HS-5 (cell line): ENCODE measurements around the gene HOXD9.

Experiments used
- DNase-seq: peaks from one replicate; pipeline ENCODE4 v3.0.0-alpha.2; 2012; ENCODE audit warnings: low read depth

Gene HOXD9

GRCh38 chr2:176124110-176124946 lies 1.8 kb downstream of the HOXD9 start:
- no peak for DNase-seq

DNA sequence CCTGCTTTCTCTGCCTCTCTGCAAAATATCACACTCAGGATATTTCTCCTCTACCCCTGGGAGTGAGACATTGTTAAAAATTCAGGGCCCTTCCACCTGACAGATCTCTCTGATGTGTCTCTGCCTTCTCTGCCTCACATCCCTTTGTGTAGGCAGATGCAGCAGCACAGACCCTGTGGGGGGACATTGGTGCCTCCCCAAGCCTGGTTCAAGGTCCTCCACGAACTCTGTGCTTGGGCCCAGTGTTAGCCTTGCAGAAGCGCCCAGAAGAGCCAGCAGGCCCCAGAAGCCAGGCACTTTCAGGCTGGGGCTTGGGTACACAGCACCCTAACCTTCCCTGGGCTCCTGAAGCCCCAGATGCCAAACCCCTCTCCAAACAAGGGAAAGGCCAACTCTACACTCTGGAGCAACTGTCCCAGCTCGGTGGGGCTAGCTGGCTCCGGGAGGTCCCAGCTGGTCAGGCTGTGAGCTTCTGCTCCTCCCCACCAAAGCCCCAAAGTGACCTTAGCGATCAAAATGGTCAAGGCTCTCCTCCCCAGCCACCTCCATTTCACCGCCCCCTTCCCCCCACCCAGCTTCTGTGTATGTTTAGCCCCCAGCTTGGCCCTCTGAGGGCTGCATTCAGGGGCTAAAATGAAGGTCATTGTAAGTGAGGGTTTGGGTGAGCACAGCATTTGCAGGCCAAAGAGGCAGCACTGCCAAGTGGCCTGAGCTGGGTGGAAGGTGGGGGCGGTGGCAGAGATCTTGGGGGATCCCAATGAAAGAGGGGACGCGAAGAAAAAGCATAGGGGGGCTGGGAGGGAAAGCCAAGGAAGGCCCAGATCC lies 2.6 kb downstream of the HOXD9 start:
- no peak for DNase-seq

- no peak for DNase-seq
These were observed 3.2 kb downstream of the HOXD9 start for GRCh38 chr2:176125772-176126054.

- DNase-seq: no peak
These were observed 4.6 kb downstream of the HOXD9 start for GRCh38 chr2:176126929-176127773.

- DNase-seq: no peak
These were observed 5.2 kb downstream of the HOXD9 start for GRCh38 chr2:176127774-176128072.

DNA sequence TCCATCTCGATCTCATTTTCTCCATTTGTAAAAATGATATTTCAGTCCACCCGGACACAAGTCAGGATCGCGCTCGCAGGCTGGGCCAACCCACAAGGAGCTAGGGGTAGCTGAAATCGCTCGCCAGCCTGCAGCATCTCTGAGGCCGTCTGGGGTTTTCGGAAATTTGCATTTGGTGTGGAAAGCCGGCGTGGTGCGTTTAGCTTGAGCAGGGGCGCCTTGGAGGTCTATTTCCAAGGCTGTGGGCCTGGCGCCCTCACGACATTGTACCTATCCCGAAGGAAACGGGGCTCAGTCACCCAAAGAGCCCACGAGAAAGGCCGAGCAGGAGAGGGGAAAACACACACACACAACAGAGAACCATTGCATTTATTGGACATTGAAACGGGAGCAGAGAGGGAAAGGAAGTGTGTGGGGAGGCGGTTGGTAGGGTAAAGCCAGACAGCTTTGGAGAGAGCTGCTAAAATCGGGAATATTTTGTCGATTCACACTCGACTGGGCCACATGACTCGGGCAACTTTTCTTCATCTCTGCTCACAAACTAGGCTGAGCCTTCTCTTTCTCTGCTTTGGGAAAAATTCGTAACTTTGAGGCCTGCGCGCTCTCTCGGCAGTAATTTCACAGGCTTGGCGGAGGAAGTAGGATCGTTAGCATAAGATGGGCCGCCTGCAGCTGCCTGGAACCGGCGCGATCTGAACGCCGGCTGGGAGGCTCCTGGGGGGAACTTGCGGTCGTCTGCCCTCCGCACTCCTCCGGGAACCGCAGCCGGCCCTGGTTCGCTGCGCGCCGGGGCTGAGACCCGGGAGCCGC lies 5.9 kb downstream of the HOXD9 start:
- no peak for DNase-seq

GRCh38 chr2:176128982-176129796 lies 6.7 kb downstream of the HOXD9 start, which contains the start of gene HOXD8:
Gene HOXD8, plus strand, starts transcription at chr2:176129705. Its CDS starts 662 bp downstream, at chr2:176130367.
- no peak for DNase-seq

GRCh38 chr2:176129813-176130146 lies 7.3 kb downstream of the HOXD9 start:
- no peak for DNase-seq

- no peak for DNase-seq
These were observed 7.8 kb downstream of the HOXD9 start for GRCh38 chr2:176130147-176130956.

GRCh38 chr2:176130957-176131847 lies 8.7 kb downstream of the HOXD9 start:
- DNase-seq: no peak

DNA sequence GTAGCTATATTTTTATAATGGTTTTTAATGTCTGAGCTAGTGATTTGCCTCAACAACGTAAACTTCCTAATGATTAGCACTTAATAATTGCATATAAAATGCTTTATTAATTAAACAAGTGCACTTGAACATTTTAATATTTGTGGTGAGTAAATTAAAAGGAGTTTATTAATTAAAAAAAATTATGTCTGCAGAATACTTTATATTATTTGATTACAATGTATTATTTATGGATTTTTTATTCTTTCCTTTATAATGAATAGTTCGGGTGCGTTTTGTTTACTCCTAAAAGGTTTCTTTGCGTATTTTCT lies 9.3 kb downstream of the HOXD9 start:
- DNase-seq: no peak

- DNase-seq: no peak
These were observed 10.0 kb downstream of the HOXD9 start for GRCh38 chr2:176132205-176133171.

DNA sequence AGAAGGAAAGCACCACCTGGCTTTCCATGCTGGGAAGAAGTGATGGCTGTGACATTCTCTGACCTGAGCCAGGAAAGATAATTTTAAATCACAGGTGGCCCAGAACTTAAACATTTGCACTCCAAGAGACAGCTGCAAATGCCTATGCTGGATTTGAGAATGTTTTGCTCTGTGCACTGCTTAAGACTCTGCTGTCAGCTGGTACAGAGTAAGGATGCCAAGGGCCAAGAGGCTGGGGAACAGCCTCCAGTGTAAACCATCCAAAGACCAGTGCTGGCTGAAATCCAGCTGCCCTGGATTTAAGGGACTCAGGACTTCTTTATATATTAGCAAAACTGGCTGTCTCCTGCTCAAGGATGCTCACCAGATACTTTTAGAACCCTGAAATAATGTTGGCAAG lies 10.9 kb downstream of the HOXD9 start:
- DNase-seq: no peak

GRCh38 chr2:176134035-176134434 lies 11.5 kb downstream of the HOXD9 start:
- DNase-seq: no peak

DNA sequence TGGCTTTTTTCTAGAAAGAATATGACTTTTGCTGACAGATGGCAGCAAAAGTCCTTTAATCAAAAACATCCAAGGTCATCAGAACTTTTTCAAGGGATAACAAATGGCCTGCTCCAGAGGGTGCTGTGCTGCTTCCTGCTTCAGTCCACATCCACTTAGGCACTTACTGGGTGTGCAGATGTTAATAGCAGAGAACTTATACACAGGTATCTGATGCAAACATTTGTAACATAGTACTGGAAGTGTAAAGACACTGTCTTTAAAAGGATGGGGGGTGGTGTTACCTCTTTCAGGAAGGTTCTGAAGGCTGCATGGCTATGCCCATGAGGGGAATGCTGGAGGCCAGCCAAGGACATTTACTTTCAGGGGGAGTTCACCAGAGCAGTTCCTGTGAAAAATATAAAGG lies 12.5 kb downstream of the HOXD9 start:
- DNase-seq: no peak

DNA sequence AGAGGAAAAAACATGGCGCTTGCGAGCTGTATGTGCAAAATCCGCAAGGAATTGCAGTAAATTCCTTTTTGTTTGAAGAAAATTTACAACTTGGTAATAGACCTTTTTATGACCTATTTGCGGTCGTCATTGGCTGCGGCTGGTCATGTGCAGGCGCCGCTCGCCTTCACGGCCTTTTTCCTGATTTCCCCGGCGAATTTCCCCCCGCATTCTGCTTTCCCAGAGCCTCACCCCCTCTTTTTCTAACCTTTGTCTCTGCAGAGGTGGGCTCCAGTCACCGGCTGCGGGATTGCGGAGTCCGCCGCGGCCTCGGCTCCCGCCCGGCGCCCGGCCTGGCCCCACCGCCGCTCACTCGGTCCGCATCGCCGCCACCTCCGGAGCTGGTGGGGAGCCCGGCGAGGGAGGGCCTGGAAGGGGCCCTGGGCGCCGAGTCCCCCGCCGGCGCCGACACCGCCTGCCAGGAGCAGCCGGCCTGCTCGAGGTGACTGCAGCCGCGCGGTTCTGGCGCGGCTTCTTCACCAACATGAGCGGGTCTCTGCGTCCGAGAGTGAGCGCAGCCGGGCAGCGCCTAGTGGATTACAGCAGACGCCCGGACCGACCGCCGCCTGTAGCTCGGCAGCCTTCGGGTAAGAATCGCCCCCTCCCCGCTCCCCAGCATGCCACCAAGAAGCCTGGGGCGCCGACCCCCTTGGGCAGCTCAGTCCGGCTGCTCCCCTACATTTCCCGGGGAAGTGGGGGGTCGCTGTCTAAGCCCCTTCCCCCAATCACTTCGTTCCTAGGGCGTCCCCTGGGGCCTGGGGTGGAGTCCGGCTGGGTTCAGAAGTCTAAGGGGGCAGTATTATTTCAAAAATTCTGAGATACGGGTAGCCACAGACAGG lies 14.1 kb downstream of the HOXD9 start:
- no peak for DNase-seq

GRCh38 chr2:176137252-176137580 lies 14.7 kb downstream of the HOXD9 start:
- DNase-seq: no peak
